ENCODE results near the gene ARL15.

Gene ARL15

GRCh38 chr5:53937467-53937866 is 372.9 kb downstream of the ARL15 start:
- no peak for DNase-seq (ENCODE audit: low read depth in 2 of 2)

DNA sequence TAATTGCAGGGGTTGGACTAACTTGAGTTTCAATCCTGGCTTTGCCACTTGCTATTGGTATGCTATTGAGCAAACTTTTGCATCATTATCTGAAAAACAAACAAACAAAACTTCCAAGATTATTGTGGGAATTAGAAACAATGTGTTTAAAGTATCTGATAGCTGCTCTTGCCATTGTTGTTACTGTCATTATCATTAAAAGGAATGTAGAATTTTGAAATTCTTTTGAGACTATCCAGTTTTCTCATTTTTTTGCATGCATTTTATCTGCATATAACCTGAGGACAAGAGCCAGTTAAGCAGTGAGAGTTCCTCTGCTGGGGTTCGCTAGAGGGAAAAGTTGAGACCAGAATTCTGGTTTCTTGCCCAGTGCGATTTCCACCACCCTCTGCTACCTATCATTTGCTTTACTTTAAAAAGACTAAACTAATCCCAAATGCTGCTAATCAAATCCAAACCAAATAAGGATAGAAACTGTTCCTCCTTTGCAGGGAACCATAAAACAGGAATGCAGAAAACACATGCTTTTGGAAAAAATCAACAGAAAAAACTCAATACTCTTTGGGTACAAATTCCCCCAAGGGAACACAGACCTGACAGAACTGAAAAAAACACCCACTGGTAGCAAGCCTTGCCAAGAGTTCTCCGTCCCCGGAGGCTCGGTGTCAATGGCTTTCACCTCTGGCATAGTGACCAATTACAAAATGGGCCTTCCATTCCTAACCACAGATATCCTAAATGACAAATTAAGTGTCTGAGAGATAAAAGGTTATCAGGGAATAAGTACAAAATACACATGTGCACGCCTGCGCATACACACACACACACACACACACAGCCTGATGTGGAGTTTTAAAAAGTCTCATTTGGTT is 373.7 kb downstream of the ARL15 start:
- DNase-seq (ENCODE audit: low read depth in 2 of 2): no peak

GRCh38 chr5:53934151-53934820 is 376.1 kb downstream of the ARL15 start:
- no peak for DNase-seq (ENCODE audit: low read depth in 2 of 2)

DNA sequence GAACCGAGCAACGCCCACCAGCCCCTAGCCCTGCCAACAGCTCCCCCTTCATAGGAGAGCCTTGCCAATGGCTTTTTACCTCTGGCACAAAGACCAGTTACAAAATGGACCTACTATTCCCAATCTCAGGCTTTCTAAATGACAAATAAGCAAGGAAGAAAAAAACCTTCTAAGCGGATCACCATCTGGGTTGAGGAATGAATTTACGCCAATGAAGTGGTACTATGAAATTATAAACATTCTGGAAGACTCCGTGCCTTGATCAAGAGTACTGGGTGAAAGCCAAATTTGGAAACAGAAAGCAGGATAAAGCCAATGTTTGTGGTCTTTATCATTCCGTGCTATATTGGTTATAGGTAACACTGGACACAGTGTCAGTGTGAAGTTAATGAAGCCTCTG is 378.0 kb downstream of the ARL15 start:
- no peak for DNase-seq (ENCODE audit: low read depth in 2 of 2)

DNA sequence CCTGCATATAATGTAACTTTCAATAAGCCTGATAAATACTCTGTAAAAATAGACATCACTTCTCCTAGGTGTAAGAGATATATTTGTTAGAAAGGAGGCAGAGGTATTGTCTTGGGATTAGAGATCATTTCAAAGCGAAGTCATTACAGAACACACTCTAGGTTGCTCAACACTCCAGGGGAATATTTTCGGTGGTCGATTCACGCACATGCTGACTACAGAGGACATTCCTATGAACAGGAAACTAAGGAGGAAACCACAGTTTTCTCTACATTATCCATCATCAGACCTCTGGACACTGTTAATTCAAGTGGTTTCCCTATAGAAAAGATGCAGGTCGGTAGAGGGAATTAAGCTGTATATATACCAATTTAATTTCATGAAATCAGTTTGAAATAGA is 379.9 kb downstream of the ARL15 start:
- no peak for DNase-seq (ENCODE audit: low read depth in 2 of 2)

GRCh38 chr5:53929570-53929969 is 380.8 kb downstream of the ARL15 start:
- no peak for DNase-seq (ENCODE audit: low read depth in 2 of 2)

- no peak for DNase-seq (ENCODE audit: low read depth in 2 of 2)
Measured at GRCh38 chr5:53929152-53929551, 381.2 kb downstream of the ARL15 start.

GRCh38 chr5:53928641-53929040 is 381.7 kb downstream of the ARL15 start:
- no peak for DNase-seq (ENCODE audit: low read depth in 2 of 2)

GRCh38 chr5:53927668-53928247 is 382.6 kb downstream of the ARL15 start:
- DNase-seq (ENCODE audit: low read depth in 2 of 2): no peak

DNA sequence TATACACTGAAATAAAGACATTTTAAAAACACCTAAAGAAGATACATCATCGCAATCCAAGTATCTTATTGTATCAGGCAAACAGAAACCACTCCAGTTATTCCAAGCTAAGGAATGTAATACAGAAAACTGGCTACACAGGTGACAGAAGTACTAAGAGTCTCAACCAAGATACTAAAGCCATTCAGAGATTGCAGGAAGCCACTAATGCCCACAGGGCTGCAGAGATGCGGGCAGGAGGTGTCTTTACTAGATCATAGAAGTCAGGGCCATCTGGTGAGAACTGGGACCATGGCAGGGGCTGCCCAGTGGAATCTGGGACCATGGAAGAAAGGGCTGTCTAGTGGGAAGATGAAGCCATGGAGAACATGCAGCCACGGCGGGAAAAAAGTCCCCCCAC is 384.3 kb downstream of the ARL15 start:
- DNase-seq (ENCODE audit: low read depth in 2 of 2): no peak

DNA sequence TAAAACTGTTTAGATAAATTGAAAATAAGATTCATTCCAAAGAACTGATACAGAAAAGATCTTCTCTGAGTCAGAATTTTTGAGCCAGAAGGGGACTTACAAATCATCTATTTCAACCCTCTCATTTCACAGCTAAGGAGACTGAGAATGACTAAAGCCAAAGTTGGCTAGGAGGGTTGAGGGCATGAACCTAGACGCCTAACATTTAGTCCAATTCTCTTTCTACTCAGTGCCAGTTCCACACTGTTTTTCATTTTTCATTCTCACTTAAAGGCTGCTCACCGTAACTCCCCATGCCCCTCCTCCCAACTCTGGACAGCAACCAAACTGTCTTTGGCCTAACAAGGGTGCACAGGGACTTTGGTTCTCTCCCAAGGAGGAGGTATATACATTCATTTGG is 386.0 kb downstream of the ARL15 start:
- DNase-seq (ENCODE audit: low read depth in 2 of 2): no peak

GRCh38 chr5:53923961-53924360 is 386.4 kb downstream of the ARL15 start:
- no peak for DNase-seq (ENCODE audit: low read depth in 2 of 2)

- DNase-seq (ENCODE audit: low read depth in 2 of 2): no peak
Measured at GRCh38 chr5:53922508-53923498, 387.6 kb downstream of the ARL15 start.

DNA sequence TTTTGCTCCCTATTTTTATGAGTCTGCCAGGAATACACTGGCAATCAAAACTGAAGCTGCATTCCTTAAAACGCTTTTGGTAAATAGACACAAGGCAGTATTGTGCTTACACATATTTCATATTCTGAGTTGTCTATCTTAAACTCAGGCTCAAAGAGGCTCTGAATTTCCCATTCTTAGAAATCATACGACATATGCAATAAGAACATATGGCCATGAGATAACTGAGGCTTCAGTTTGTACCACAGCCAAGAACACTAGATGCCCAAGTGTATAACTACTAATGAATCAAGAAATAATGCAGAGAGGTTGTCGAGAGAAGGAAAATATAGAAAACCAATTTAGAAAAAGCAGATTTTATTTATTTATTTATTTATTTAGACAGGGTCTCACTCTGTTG is 392.5 kb downstream of the ARL15 start:
- DNase-seq (ENCODE audit: low read depth in 2 of 2): no peak

DNA sequence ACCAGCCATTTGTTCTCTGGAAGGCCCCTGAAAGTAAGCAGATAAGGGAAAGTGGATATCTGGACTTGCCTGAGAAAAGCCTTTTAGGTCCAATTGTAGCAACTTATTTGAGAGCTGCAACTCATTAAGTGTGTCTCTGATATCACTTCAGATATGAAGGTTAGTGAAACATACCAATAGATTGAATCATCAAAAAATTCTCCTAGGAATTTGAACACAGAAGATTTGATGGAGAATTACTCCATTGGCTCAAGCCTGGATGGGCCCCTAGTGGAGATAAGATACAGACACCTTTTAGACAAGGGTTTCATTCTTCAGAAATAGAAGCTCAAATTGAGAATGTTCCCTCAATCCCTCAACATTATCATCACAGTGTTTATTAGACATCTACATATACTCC is 393.3 kb downstream of the ARL15 start:
- no peak for DNase-seq (ENCODE audit: low read depth in 2 of 2)

- DNase-seq (ENCODE audit: low read depth in 2 of 2): no peak
Measured at GRCh38 chr5:53915120-53915519, 395.3 kb downstream of the ARL15 start.

DNA sequence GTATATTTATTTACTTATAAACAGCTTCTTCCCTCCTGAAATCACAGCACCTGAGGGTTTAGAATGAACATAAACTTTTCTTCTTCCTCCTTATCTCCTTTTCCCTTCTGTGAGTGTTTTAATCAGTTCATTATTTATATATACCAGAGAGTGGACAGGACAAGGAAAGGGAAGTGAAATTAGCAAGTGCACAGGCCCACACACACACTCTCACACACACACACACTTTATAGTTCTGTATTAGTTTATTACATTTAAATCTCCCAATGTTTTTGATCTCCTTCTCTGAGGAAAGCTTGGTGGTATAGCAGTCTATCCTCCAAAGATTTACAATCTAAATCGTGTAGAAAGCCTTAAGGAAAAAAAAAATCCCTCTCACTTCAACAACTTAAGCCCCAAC is 396.4 kb downstream of the ARL15 start:
- DNase-seq (ENCODE audit: low read depth in 2 of 2): no peak

DNA sequence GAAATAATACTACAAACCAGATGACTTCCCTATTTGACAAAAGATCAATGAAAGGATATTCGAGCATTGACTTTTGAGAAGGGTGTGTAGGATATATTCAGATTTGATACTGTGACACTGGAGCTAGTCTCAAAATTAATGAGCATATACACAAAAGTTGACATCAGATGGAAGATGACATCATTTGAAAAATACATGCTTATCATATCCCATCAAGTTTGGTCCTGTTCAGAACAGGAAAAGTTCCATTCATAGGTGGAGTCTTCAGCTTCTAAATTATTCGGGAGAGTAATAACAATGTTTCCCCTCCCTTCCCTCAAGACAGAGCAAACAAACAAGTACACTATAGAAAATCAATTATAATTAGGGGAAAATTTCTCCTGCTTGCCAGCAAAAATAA is 401.6 kb downstream of the ARL15 start:
- DNase-seq (ENCODE audit: low read depth in 2 of 2): no peak

DNA sequence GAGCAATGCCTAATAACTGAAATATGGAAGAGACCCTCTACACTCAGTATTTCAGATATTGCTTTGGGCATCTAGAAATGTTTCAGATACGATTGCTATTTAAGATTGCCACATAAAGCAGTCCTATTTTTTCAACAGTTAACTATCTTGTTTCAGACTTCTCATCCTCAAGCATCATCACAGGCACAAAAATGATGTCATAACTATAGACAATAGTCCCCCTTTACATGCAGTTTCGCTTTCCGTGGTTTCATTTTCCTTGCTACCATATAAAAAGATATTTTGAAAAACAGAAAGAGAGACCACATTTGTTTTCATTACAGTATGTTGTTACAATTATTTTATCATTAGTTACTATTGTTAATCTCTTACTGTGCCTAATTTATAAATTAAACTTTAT is 402.5 kb downstream of the ARL15 start:
- DNase-seq (ENCODE audit: low read depth in 2 of 2): no peak

GRCh38 chr5:53906736-53907135 is 403.6 kb downstream of the ARL15 start:
- DNase-seq (ENCODE audit: low read depth in 2 of 2): no peak

DNA sequence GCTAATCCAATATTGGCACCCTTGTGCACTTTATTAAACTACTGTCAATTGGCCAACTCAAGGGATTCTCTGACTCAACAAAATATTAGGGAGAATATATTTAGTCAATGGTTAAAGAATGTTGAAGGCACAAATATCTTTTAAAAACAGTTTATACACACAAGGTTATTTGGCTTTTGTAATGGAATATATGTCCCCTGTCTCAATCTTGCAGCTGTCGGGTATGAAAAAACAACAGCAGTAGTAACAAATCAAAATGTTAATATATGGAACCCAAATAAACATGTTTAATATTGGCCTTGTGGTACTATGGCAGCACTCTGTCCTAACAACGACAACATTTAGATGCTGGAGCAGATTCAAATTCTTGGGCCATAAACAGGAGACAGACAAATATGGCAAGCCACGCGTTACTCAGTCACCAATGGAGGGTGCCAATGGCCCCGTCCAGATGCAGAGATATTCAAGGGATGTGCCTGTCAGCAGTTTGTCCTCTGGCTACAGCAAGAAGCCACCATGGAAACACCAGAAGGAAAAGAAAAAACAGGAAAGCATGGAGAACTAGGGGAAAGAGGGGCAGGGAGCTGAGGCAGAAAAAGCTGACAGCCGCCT is 408.0 kb downstream of the ARL15 start:
- no peak for DNase-seq (ENCODE audit: low read depth in 2 of 2)

Data from stimulated activated CD8-positive, alpha-beta memory T cell treated with anti-CD3 and anti-CD28 coated beads, Interleukin-2, amount 100 ng/mL, for 1 hour (primary cell).